Cardiac septum (tissue), 1 donor: ENCODE results near the gene REV1. TPM values are rescaled to one million over a fixed set of nuclear protein-coding genes. Genes with fewer than 3 reads are reported as not detected.

ENCODE experiments used
- DNase-seq: peaks from one replicate; pipeline ENCODE4 v3.0.0-alpha.2; 2020; ENCODE audit warnings: low spot score
- intact Hi-C: fragments of 100-400 bp; cut with DNase I; formaldehyde crosslinking; loops from one replicate; pipeline ENCODE4 v1.14.0; 2022
- total RNA-seq: library from RNA; stranded (reverse); fragmentation: NEBNext Ultra II Directional; extraction: Animal tissue kit (Norgen Biotek cat#: 25700); gene quantifications from one replicate; pipeline ENCODE4 v1.2.1, GENCODE V29; 2021
- donor health status: DM: no; HTN: no; CAD: no.

REV1 gene
- total RNA-seq, 1 donor from 2014 or later: 34.1 TPM

GRCh38 chr2:99467390-99467789, 22.4 kb downstream of the REV1 start:
- intact Hi-C loops: no loop called here
- DNase-seq: no peak

- intact Hi-C loops: no loop called here
- DNase-seq: no peak
Observed at GRCh38 chr2:99461828-99462483, 27.9 kb downstream of the REV1 start.

GRCh38 chr2:99458529-99458928, 31.3 kb downstream of the REV1 start:
- intact Hi-C loops: no loop called here

DNA sequence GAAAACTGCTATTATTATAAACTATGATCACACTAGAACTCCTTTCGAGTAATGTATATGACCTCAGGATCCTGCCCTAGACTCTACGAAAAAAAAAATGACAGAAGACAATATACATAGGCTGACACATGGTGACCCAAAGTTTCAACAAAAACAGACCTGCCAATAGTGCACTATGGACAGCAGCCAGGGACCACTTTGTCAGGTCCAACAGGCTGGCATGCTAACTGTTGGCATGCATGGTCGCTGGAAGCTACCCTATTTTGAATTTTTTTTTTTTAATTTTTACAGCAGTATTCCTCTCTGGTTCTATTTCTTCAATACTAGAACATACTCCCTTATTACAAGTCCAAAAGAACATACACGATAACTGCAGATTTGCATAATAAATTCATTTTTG, 38.1 kb downstream of the REV1 start:
- intact Hi-C loops: no loop called here
- no peak for DNase-seq

More at GRCh38 chr2:99458529-99458928, 31.3 kb downstream of the REV1 start:
- no peak for DNase-seq

DNA sequence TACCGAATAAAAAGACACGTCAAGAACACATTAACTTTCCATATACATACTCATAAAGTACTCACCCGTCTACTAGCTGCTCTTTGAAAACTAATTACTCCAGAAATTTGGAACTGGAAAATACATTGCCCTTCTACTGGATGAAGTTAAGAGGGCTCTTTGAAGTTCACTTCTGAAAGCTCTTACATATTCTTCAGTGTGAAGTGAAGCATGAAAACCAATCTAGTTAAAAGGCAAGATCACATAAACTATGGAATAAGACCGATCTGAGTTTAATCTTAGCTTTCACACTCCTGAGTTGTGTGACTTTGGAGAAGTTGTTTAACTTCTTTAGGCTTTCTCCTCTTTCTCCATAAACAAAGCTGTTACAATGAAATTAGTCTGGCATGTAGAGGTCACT, 38.5 kb downstream of the REV1 start:
- no peak for DNase-seq
- intact Hi-C loops: no loop called here

- no peak for DNase-seq
- intact Hi-C loops: no loop called here
Observed at GRCh38 chr2:99450199-99450598, 39.6 kb downstream of the REV1 start.

- intact Hi-C loops: no loop called here
- DNase-seq: no peak
Observed at GRCh38 chr2:99448556-99448955, 41.3 kb downstream of the REV1 start.

DNA sequence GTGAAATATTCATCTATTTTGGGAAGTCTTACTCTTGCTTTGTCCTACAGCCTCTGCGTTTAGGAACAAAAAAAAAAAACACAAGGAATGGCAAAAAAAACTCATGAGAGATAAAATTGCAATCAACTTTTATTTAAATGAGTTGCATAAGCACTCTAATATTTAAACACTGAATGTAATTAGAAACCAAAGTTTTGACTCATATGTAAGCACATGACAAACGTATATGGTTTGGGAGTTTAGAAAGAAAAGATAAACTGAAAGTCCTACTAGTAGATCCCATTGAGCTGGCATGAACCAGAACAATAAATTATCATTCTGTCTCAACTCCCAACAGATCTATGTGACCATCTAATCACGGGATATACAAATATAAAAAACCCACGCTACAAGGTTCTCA, 44.8 kb downstream of the REV1 start:
- DNase-seq: no peak
- intact Hi-C loops: no loop called here

DNA sequence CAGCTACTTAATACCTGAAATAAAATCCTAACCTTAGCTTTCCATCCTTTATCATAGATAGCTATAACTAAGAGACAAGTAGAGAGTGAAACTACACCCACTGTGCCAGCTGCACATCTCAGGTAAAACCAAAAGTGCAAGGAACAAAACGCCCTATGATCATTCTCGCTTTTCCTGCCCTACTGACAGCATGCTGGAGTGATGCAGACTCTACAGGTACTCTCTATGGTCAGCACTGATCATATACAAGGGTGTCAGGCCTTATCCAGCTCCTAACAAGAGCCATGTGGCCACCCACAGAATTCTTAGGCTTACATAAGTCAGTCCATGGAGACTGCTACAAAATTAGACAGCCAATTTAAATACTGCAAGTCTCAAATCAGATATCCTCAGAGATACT, 45.6 kb downstream of the REV1 start:
- no peak for DNase-seq
- intact Hi-C loops: loop anchor here (5.0 kb wide), 1 partner anchor 43 kb away; no protein-coding TSS in a partner anchor

- intact Hi-C loops: loop anchor here (5.0 kb wide), 1 partner anchor 44 kb away; no protein-coding TSS in a partner anchor
- DNase-seq: no peak
Observed at GRCh38 chr2:99442837-99443236, 47.0 kb downstream of the REV1 start.

DNA sequence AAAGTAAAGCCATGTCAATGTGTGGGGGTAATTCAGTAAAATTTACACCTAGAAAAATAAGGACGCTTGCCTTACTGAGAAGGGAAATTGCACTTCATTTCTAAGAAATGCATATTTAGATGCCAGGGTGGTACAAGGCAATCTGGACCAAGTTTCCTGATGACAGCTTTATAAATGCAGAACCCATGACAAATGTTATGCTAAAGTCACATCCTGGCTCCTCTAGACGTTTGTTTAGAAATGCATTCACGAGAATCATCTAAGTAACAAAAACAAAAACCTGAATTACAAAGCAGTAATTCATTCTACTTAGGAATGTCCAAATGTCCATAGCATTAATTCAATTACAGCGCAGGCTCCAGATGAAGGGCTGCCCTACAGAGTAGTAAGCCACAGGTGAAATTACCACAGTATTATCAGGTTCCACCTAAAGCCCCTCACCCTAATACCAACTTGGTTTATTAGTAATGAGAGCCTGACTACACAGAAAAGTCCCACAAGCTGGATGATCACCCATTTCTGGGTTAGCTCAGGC, 49.8 kb downstream of the REV1 start:
- no peak for DNase-seq
- intact Hi-C loops: loop anchor here (5.0 kb wide), 1 partner anchor 47 kb away; no protein-coding TSS in a partner anchor

DNA sequence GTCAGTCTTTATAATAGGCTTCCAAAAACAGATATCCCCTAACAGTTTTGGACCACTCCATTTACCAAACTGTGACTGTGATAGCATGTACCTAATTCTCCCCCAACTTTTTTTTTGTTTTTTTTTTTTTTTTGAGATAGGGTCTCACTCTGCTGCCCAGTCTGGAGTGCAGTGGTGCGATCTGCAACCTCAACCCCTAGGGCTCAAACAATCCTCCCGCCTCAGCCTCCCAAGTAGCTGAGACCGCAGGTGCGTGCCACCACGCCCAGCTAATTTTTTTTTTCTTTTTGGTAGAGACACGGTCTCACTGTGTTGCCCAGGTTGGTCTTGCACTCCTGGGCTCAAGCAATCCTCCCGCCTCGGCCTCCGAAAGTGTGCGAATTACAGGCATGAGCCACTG, 52.9 kb downstream of the REV1 start:
- no peak for DNase-seq
- intact Hi-C loops: no loop called here

DNA sequence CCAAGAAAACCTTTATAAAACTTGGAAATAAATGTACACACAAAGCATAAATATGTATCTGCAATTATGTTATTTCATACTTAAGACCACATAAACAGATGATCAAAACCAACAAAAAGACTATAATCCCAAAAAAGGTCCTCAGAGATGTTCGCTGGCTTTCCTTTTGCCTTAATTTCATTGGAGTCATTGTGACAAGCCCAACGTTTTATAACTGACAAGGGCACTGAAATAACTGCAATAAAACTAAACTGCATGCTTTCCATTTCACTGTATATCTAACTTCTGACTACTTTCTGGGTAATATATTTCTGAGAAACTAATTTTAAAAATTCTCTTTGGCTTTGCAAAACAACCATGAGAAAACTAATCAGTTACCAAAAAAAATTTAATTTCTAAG, 56.5 kb downstream of the REV1 start:
- no peak for DNase-seq
- intact Hi-C loops: no loop called here

DNA sequence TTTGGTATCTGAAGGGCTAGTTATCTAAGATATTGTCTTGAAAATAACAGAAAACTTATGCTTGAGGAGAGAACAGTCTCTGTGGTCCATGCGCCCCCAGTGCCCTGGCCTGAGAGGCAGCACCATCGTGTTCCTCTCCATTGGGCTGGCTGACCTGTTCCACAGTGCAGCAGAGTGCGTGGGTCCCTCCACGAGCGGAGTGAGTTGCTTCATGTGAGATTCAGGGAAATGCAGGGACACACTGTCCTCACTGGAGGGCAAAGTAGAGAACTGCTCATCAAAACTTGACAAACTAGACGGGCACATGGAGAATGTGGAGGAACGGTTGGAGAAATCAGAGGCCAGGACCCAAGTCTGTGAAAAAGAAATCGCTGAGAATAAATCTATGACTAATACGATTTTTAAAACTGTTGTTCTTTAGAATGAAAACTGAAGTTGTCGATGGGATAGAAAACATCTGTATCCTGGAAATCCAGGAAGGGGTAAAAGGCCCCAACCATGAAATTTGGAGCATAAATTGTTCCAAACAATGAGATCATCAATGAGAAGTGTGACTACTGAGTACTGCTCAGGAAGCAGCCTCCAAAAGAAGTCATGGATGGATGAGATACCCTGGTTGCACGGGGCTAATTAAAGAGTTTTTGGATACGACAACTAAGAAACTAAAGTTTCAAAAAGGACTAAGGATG, 58.1 kb downstream of the REV1 start:
- intact Hi-C loops: no loop called here
- no peak for DNase-seq

DNA sequence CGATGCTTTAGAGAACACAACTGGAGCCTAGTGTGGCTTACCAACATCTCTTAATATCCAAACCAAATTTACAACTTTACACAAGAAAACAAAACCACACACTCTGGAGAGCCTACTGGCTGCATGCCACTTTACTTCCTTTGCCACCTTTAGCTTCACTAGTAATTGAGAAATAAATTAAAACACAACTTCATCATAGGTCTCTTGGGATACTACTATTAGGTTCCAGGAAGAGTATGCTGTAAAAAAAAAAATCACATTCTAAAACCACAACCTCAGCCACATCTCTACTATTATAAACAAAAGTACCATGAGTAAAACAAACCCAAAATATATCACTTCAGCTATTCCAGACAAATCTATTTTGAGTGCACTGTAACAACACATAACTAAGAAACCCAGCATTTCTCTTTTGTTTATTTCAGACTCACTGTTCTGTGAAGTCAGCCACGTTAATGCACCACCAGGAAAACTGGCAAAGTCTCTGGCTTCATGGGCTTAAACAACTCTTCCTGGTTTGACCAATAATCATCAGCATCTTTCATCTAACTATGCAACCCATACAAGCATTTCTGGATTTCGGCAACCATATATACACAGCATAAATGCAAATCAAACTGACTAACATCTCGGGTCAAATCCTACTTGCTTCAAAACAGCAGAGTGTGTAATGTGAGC, 59.1 kb downstream of the REV1 start:
- intact Hi-C loops: no loop called here
- no peak for DNase-seq

DNA sequence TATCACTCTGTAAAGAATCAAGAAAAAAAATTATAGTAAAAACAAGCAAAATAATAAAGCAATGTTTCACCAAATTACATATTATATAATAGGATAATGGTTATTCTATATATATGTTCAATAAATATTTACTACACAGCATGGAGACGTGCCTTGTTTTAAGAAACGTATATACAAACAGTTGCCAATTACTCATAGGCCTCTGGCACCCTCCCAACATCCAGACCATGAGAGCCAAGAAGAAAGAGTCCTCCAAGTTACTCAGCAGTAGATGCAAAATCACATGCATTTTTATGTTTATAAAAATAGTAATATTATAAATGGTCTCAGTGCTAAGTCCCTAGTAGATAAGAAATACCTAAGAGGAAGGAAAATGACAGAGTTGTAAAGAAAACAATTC, 64.8 kb downstream of the REV1 start:
- DNase-seq: no peak

DNA sequence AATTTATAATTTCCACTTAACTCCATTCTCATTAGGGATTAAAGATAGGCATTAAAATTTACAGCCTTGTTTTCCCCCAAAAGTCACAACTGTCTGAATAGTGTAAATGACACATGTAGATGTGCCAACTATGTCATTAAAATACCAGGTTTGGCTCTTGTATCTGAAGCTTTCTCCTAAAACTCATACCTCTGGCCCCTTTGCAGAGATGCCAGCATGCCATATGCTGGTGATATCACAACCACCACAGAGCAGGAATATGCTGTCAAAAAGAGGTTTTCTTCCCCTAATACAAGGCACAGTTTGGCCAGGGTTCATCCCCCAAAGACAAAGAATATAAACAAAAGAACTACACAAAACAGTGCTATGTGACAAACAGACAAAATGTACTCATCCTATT, 65.4 kb downstream of the REV1 start:
- intact Hi-C loops: loop anchor here (5.0 kb wide), 1 partner anchor 87 kb away; the partner anchor contains the start of genes EIF5B and TXNDC9
- no peak for DNase-seq

More for the DNA sequence above, 64.8 kb downstream of the REV1 start:
- intact Hi-C loops: no loop called here

DNA sequence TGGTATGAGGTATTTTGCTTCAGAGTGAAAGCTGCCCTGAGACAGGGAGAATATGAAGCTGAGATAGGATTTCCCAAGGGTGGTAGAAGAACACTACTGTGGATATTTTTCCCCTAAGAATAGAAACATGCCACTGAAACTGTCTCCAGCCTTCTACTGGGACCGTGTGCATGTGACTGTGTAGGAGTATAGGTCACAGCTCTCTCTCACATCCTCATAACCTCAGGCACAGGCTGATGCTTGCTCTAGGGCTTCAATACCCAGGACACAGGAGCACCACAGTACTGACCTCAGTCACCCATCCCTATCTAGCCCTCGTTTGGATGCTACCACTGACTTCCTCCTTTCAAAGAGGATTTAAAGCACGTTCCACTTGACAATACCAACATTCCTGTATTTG, 67.2 kb downstream of the REV1 start:
- no peak for DNase-seq
- intact Hi-C loops: loop anchor here (5.0 kb wide), 1 partner anchor 85 kb away; the partner anchor contains the start of genes EIF5B and TXNDC9

DNA sequence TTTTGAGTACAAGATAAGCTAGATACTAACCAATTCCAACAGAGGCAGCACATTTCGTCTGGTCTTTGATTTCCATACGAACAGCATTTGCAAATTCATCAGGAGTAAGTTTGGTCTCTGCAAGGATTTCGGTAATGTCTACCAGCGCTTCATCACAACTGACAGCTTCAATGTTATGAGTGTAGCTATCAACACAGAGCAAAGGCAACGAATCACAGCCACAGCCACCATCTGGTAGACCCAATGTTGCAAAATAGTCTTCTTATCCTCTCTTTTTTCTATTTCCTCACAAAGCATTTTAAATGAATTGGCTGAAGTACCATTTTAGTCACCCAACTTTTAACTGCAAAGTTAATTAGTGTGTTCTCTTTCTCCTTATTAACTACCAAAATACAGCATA, 68.3 kb downstream of the REV1 start:
- intact Hi-C loops: loop anchor here (5.0 kb wide), 1 partner anchor 84 kb away; the partner anchor contains the start of genes EIF5B and TXNDC9
- no peak for DNase-seq

DNA sequence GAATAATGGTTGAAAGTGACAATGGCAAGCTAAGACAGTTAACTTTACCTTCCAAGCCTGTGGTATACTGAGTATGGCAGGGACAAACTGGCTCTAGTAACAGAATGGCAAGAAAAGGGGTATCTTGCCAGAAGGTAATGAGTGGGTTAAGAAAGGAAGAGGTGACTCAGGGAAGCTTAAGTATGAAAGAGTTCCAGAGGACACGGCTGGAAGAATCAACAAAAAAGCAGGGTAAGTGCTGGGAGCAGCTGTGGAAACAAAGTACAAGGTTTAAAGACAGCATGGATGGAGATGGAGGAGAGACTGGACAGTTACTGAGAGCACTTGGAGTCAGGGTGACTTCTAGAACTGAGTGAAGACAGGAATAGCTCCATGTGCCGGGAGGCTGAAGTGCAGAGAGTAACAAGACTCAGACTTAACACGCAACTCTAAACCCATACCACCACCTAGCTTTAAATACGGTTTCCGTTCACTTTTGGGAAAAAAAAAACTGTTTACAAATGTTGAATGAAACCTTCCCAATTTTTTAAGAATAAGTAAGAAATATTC, 69.0 kb downstream of the REV1 start:
- DNase-seq: no peak
- intact Hi-C loops: loop anchor here (5.0 kb wide), 1 partner anchor 84 kb away; the partner anchor contains the start of genes EIF5B and TXNDC9
